H9 (cell line): Measurements from ENCODE around the gene IGFL2. TPM values are rescaled to one million over a fixed set of nuclear protein-coding genes. Genes with fewer than 3 reads are reported as not detected.

ENCODE experiments used
- DNase-seq: peaks from one replicate; pipeline ENCODE4 v3.0.0-alpha.2; 2017
- H2AFZ ChIP-seq: one replicate; pipeline ENCODE4 v1.6.1; 2013; ENCODE audit warnings: mild to moderate bottlenecking, low read length, control low read depth, moderate library complexity
- H2AK5ac ChIP-seq: 2 replicates; pipeline ENCODE4 v1.6.1; 2013; ENCODE audit warnings: low read length, control low read depth, mixed read lengths; ENCODE audit not compliant: insufficient read length
- H2BK120ac ChIP-seq: one replicate; pipeline ENCODE4 v1.6.1; 2013; ENCODE audit warnings: low read depth, mild to moderate bottlenecking, low read length, control low read depth, inconsistent platforms; ENCODE audit not compliant: poor library complexity, severe bottlenecking
- H2BK12ac ChIP-seq: 2 replicates; pipeline ENCODE4 v1.6.1; 2013; ENCODE audit warnings: low read length, control low read depth, mixed read lengths, low read depth; ENCODE audit not compliant: insufficient read length
- H2BK15ac ChIP-seq: 2 replicates; pipeline ENCODE4 v1.6.1; 2013; ENCODE audit warnings: low read depth, low read length, control low read depth
- H2BK20ac ChIP-seq: one replicate; pipeline ENCODE4 v1.6.1; 2013; ENCODE audit warnings: low read depth, mild to moderate bottlenecking, low read length, control low read depth, inconsistent platforms; ENCODE audit not compliant: poor library complexity, severe bottlenecking
- H2BK5ac ChIP-seq: 2 replicates; pipeline ENCODE4 v1.6.1; 2013; ENCODE audit warnings: low read length, control low read depth, mixed read lengths; ENCODE audit not compliant: insufficient read length
- H3K14ac ChIP-seq: 2 replicates; pipeline ENCODE4 v1.6.1; 2013; ENCODE audit warnings: low read length, control low read depth; ENCODE audit not compliant: insufficient read depth
- H3K18ac ChIP-seq: 2 replicates; pipeline ENCODE4 v1.6.1; 2013; ENCODE audit warnings: low read depth, mild to moderate bottlenecking, mixed read lengths, low read length, control low read depth; ENCODE audit not compliant: insufficient read length
- H3K23ac ChIP-seq: 2 replicates; pipeline ENCODE4 v1.6.1; 2013; ENCODE audit warnings: low read length, control low read depth, mixed read lengths, low read depth; ENCODE audit not compliant: insufficient read length
- H3K23me2 ChIP-seq: 2 replicates; pipeline ENCODE4 v1.6.1; 2013; ENCODE audit warnings: low read depth, mild to moderate bottlenecking, mixed read lengths, low read length, control low read depth; ENCODE audit not compliant: insufficient read length, poor library complexity, severe bottlenecking
- H3K27ac ChIP-seq: 2 replicates; pipeline ENCODE4 v1.5.1; 2013; ENCODE audit warnings: low read length, control low read depth, mixed read lengths, low read depth; ENCODE audit not compliant: insufficient read length
- H3K27me3 ChIP-seq: 2 replicates; pipeline ENCODE4 v1.6.1; 2013; ENCODE audit warnings: low read length, control low read depth, inconsistent platforms; ENCODE audit not compliant: insufficient read depth
- H3K4ac ChIP-seq: 2 replicates; pipeline ENCODE4 v1.6.1; 2013; ENCODE audit warnings: low read depth, mild to moderate bottlenecking, control low read depth, inconsistent platforms, low read length, moderate library complexity
- H3K4me1 ChIP-seq: 2 replicates; pipeline ENCODE4 v1.6.1; 2013; ENCODE audit warnings: low read length, control low read depth, inconsistent platforms; ENCODE audit not compliant: insufficient read depth
- H3K4me2 ChIP-seq: 2 replicates; pipeline ENCODE4 v1.6.1; 2013; ENCODE audit warnings: low read length, control low read depth, mixed read lengths; ENCODE audit not compliant: insufficient read length, insufficient read depth
- H3K56ac ChIP-seq: 2 replicates; pipeline ENCODE4 v1.6.1; 2013; ENCODE audit warnings: low read depth, mild to moderate bottlenecking, mixed read lengths, low read length, control low read depth; ENCODE audit not compliant: insufficient read length
- H3K79me1 ChIP-seq: 2 replicates; pipeline ENCODE4 v1.6.1; 2013; ENCODE audit warnings: low read depth, mild to moderate bottlenecking, moderate library complexity, low read length, control low read depth, inconsistent platforms; ENCODE audit not compliant: insufficient read depth, poor library complexity, severe bottlenecking
- H3K79me2 ChIP-seq: 2 replicates; pipeline ENCODE4 v1.6.1; 2013; ENCODE audit warnings: low read length, control low read depth, inconsistent platforms; ENCODE audit not compliant: insufficient read depth
- H3K9ac ChIP-seq: 2 replicates; pipeline ENCODE4 v1.6.1; 2013; ENCODE audit warnings: low read length, control low read depth, mixed read lengths; ENCODE audit not compliant: insufficient read length; ENCODE audit errors: extremely low read depth
- H3K9me3 ChIP-seq: one replicate; pipeline ENCODE4 v1.6.1; 2013; ENCODE audit warnings: low read depth, low read length, inconsistent platforms; ENCODE audit not compliant: control insufficient read depth
- H3T11ph ChIP-seq: one replicate; pipeline ENCODE4 v1.6.1; 2013; ENCODE audit warnings: mild to moderate bottlenecking, low read length, control low read depth, inconsistent platforms
- H4K20me1 ChIP-seq: one replicate; pipeline ENCODE4 v1.6.1; 2013; ENCODE audit not compliant: control insufficient read depth, insufficient read length, insufficient read depth
- H4K5ac ChIP-seq: 2 replicates; pipeline ENCODE4 v1.6.1; 2013; ENCODE audit warnings: low read depth, mild to moderate bottlenecking, mixed read lengths, low read length, control low read depth; ENCODE audit not compliant: insufficient read length
- H4K8ac ChIP-seq: replicated peaks from 2 replicates; pipeline ENCODE4 v1.6.1; 2013; ENCODE audit warnings: low read length, control low read depth, mixed read lengths, low read depth; ENCODE audit not compliant: insufficient read length
- H4K91ac ChIP-seq: 2 replicates; pipeline ENCODE4 v1.6.1; 2013; ENCODE audit warnings: low read depth, mild to moderate bottlenecking, moderate library complexity, mixed read lengths, low read length, control low read depth; ENCODE audit not compliant: insufficient read length
- H3K27ac Mint-ChIP-seq, 3 experiments: 2 replicates in 2 of 3; 3 replicates in 1 of 3; pipeline ENCODE4 v1.8.0; 2020 to 2021; ENCODE audit warnings: mixed read lengths in 3 of 3, mild to moderate bottlenecking in 1 of 3, moderate library complexity in 1 of 3
- H3K27me3 Mint-ChIP-seq: 2 replicates; pipeline ENCODE4 v1.8.0; 2021; ENCODE audit warnings: low read depth, mild to moderate bottlenecking, moderate library complexity, mixed read lengths
- H3K36me3 Mint-ChIP-seq, 3 experiments: 2 replicates in 2 of 3; 3 replicates in 1 of 3; pipeline ENCODE4 v1.8.0; 2020 to 2021; ENCODE audit warnings: low read depth in 3 of 3, mixed read lengths in 3 of 3; ENCODE audit not compliant: insufficient read depth in 1 of 3
- H3K4me1 Mint-ChIP-seq, 2 experiments: 2 replicates each; pipeline ENCODE4 v1.8.0; 2020; ENCODE audit warnings: mixed read lengths in 2 of 2
- H3K4me3 Mint-ChIP-seq, 2 experiments: 2 replicates in 1 of 2; 3 replicates in 1 of 2; pipeline ENCODE4 v1.8.0; 2020 to 2021; ENCODE audit warnings: mild to moderate bottlenecking in 2 of 2, mixed read lengths in 2 of 2, moderate library complexity in 1 of 2
- H3K9me3 Mint-ChIP-seq, 2 experiments: 2 replicates in 1 of 2; 3 replicates in 1 of 2; pipeline ENCODE4 v1.8.0; 2020; ENCODE audit warnings: mild to moderate bottlenecking in 2 of 2, mixed read lengths in 2 of 2, moderate library complexity in 1 of 2
- CTCF ChIP-seq: fragments of 200-600 bp; sonication (generic); conservative IDR thresholded peaks from 3 replicates; pipeline ENCODE4 v1.8.0; 2021; ENCODE audit warnings: antibody characterized with exemption, mild to moderate bottlenecking
- WGBS: extraction: QIAGEN DNeasy Blood & Tissue Kit; methylation state at CpG from one replicate; pipeline ENCODE4 v1.1.7; 2013; ENCODE audit warnings: missing lambda C conversion rate, low lambda C conversion rate, mixed read lengths; ENCODE audit not compliant: insufficient read length; ENCODE audit errors: extremely low coverage; 5-methylcytosine and 5-hydroxymethylcytosine counted together
- total RNA-seq: library from RNA; stranded (reverse); gene quantifications from 2 replicates; pipeline ENCODE4 v1.2.1, GENCODE V29; 2021

The IGFL2 gene
- total RNA-seq, 1 experiment from 2014 or later = not detected

DNA sequence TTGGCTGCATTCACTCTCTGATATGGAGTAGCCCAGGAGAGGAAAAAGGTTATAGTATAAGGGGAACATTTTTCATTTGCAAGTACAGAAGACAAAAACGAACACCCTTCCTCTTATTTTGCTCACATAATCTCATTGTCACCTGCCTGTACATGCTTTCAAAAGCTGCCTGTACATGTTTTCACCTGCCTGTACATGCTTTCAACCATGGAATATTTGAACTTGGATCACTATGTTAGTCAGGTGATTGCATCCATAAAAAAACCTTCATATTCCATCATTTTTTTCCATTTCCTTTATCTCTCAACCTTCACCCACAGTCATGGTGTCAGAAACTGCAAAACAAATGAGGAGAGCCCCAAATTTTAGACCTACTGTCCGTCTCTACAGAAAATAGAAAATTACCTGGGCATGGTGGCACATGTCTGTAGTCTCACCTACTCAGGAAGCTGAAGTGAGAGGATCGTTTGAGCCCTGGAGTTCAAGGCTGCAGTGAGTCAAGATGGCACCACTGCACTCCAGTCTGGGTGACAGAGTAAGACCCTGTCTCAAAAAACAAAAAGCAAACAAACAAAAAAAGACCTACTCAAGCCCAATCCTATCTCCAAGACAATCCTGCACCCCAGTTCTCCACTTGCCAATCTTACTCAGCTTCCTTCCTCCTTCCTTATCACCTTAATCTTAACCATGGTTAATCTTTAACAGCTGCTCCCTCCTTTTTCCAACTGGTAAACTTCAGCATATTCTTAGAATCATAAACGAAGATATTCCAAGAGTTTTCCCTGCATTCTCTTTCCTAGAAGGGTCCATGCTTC is 11.6 kb downstream of the IGFL2 start:
- Histone ChIP-seq H3K4ac (no peak overlapping the region), H3K4me2 (no peak overlapping the region), H2BK15ac (no peak overlapping the region), H3K23ac (no peak overlapping the region), H3K79me2 (no peaks in the 10 kb centered on the region), H3K4me1 (no peaks in the 10 kb centered on the region), H2BK120ac (no peak overlapping the region), H4K8ac (no peak overlapping the region), H3K14ac (no peak overlapping the region), H3K27me3 (no peaks in the 10 kb centered on the region), H3K18ac (no peak overlapping the region), H2AK5ac (no peak overlapping the region), H2BK12ac (no peak overlapping the region), H4K91ac (no peak overlapping the region), H3T11ph (no peak overlapping the region), H3K27ac (no peak overlapping the region), H4K20me1 (no peaks in the 10 kb centered on the region), H3K9ac (no peak overlapping the region), H3K9me3 (no peaks in the 10 kb centered on the region), H3K23me2 (no peaks in the 10 kb centered on the region), H2AFZ (no peak overlapping the region), H2BK5ac (no peak overlapping the region), H4K5ac (no peak overlapping the region), H3K79me1 (no peaks in the 10 kb centered on the region), H2BK20ac (no peak overlapping the region), H3K56ac (no peak overlapping the region)
- Mint-ChIP-seq H3K9me3 (peaks cover 8 to 17% of the 10 kb centered on the region in 2 experiments), H3K27ac (no peak overlapping the region), H3K4me1 (no peaks in the 10 kb centered on the region), H3K4me3 (no peak overlapping the region), H3K36me3 (no peaks in the 10 kb centered on the region; a peak in 2 of 7 replicates), H3K27me3 (peaks cover 32% of the 10 kb centered on the region)
- TF ChIP-seq CTCF = no peak
- no CpG with 5 or more reads among the region's 4 CpGs for WGBS
- no peak for DNase-seq
